HepG2 (cell line): ENCODE data around the gene GNG10. TPM values are rescaled to one million over a fixed set of nuclear protein-coding genes. Genes with fewer than 3 reads are reported as not detected.

Experiments used
- ASH2L ChIP-seq: fragments of 300-600, 200-600 bp; sonication (generic); IDR thresholded peaks from 2 replicates; pipeline ENCODE4 v1.7.0; 2017; ENCODE audit warnings: low read depth, mild to moderate bottlenecking, moderate library complexity, mixed read lengths, low read length; ENCODE audit not compliant: insufficient read length
- JDP2 ChIP-seq: sonication (generic); formaldehyde crosslinking; IDR thresholded peaks from 2 replicates; pipeline ENCODE4 v1.8.1; 2022; ENCODE audit warnings: missing genetic modification reagents, borderline replicate concordance
- KAT7 ChIP-seq: IDR thresholded peaks from 2 replicates; pipeline ENCODE4 v1.6.1; 2018; ENCODE audit warnings: borderline replicate concordance, missing compliant biosample characterization
- KLF11 ChIP-seq: IDR thresholded peaks from 2 replicates; pipeline ENCODE4 v1.6.1; 2016; ENCODE audit warnings: missing compliant biosample characterization
- MAX ChIP-seq: IDR thresholded peaks from 2 replicates; pipeline ENCODE4 v1.6.1; 2012; ENCODE audit warnings: inconsistent platforms
- MLX ChIP-seq: IDR thresholded peaks from 2 replicates; pipeline ENCODE4 v1.6.1; 2016
- PHF20 ChIP-seq: sonication (generic); formaldehyde crosslinking; IDR thresholded peaks from 2 replicates; pipeline ENCODE4 v1.5.0; 2020; ENCODE audit warnings: mild to moderate bottlenecking, missing genetic modification reagents
- SMAD3 ChIP-seq: sonication (generic); formaldehyde crosslinking; IDR thresholded peaks from 2 replicates; pipeline ENCODE4 v1.4.0; 2020; ENCODE audit warnings: missing genetic modification reagents
- SP5 ChIP-seq: IDR thresholded peaks from 2 replicates; pipeline ENCODE4 v1.6.1; 2016; ENCODE audit warnings: low read depth, borderline replicate concordance
- ZBTB26 ChIP-seq: IDR thresholded peaks from 2 replicates; pipeline ENCODE4 v1.6.1; 2016; ENCODE audit warnings: missing compliant biosample characterization, missing genetic modification reagents, borderline replicate concordance
- ZFP1 ChIP-seq: IDR thresholded peaks from 2 replicates; pipeline ENCODE4 v1.6.1; 2016
- ZFP36L1 ChIP-seq: sonication (generic); formaldehyde crosslinking; IDR thresholded peaks from 2 replicates; pipeline ENCODE4 v1.8.0; 2022; ENCODE audit warnings: mild to moderate bottlenecking, missing genetic modification reagents, moderate library complexity
- ZFP41 ChIP-seq: sonication (generic); formaldehyde crosslinking; IDR thresholded peaks from 2 replicates; pipeline ENCODE4 v1.4.0; 2020; ENCODE audit warnings: mild to moderate bottlenecking, missing genetic modification reagents, borderline replicate concordance
- ZNF142 ChIP-seq: sonication (generic); formaldehyde crosslinking; IDR thresholded peaks from 2 replicates; pipeline ENCODE4 v1.4.0; 2020; ENCODE audit warnings: missing genetic modification reagents
- ZNF264 ChIP-seq: sonication (generic); formaldehyde crosslinking; IDR thresholded peaks from 2 replicates; pipeline ENCODE4 v1.4.0; 2020; ENCODE audit warnings: missing genetic modification reagents
- ZNF275 ChIP-seq: sonication (generic); formaldehyde crosslinking; IDR thresholded peaks from 2 replicates; pipeline ENCODE4 v1.8.0; 2022; ENCODE audit warnings: missing genetic modification reagents, mild to moderate bottlenecking, inconsistent platforms, borderline replicate concordance
- ZNF292 ChIP-seq: sonication (generic); formaldehyde crosslinking; IDR thresholded peaks from 2 replicates; pipeline ENCODE4 v1.8.1; 2022; ENCODE audit warnings: mild to moderate bottlenecking, low read depth, missing genetic modification reagents, borderline replicate concordance
- ZNF543 ChIP-seq: sonication (generic); formaldehyde crosslinking; IDR thresholded peaks from 2 replicates; pipeline ENCODE4 v1.4.0; 2020; ENCODE audit warnings: mild to moderate bottlenecking, missing genetic modification reagents
- ZNF607 ChIP-seq: sonication (generic); formaldehyde crosslinking; IDR thresholded peaks from 2 replicates; pipeline ENCODE4 v1.5.1; 2020; ENCODE audit warnings: missing genetic modification reagents, mild to moderate bottlenecking, borderline replicate concordance
- ZNF709 ChIP-seq: sonication (generic); formaldehyde crosslinking; IDR thresholded peaks from 2 replicates; pipeline ENCODE4 v1.5.0; 2020; ENCODE audit warnings: mild to moderate bottlenecking, missing genetic modification reagents
- ZNF776 ChIP-seq: sonication (generic); formaldehyde crosslinking; IDR thresholded peaks from 2 replicates; pipeline ENCODE4 v1.4.0; 2020; ENCODE audit warnings: mild to moderate bottlenecking, missing genetic modification reagents
- ZNF878 ChIP-seq: sonication (generic); formaldehyde crosslinking; IDR thresholded peaks from 2 replicates; pipeline ENCODE4 v1.8.1; 2023; ENCODE audit warnings: mild to moderate bottlenecking, missing genetic modification reagents, moderate library complexity
- polyA plus RNA-seq, 8 experiments: library from polyadenylated mRNA; depleted of rRNA in 3 of 8; stranded (reverse) in 7 of 8; unstranded in 1 of 8; fragments of >200 nt; fragmentation: Illumina TruSeq in 4 of 8; extraction: Trizol in 4 of 8; gene quantifications; 2 replicates each; pipeline versions ENCODE4 v1.2.1 to v1.2.3, GENCODE V29; 2011 to 2016; ENCODE audit warnings: low read depth in 4 of 8, missing spikeins in 1 of 8, mixed read lengths in 1 of 8; ENCODE audit not compliant: insufficient read depth in 1 of 8
- total RNA-seq, 5 experiments: library from RNA; depleted of rRNA; stranded (reverse); fragments of >200 nt; fragmentation: Illumina TruSeq; extraction: Trizol; gene quantifications; 2 replicates each; pipeline ENCODE4 v1.2.3, GENCODE V29; 2016; ENCODE audit warnings: low read depth in 1 of 5

The GNG10 gene
- total and polyA plus RNA-seq, 2 of the 13 experiments (the other 11 are each of a cell fraction or from before 2014, with no cell fraction given) = 29.8 to 32.4 TPM

GRCh38 chr9:111630964-111631213, 30.5 kb upstream of the GNG10 start (continued):
- TF ChIP-seq ZNF142 (no peak), ZNF709 (CRISPR knock-in tag) (peak; percentile 14; the same call in 1 of the 2 replicates), JDP2 (CRISPR knock-in tag) (no peak), ZBTB26 (peak; percentile 69; the same call in 1 of the 2 replicates), ZNF878 (CRISPR knock-in tag) (0 out of 2 replicates have a peak, but pooled peaks have one; percentile 44), KAT7 (CRISPR knock-in tag) (peak; percentile 62; the same call in 1 of the 2 replicates), ZFP36L1 (CRISPR knock-in tag) (0 out of 2 replicates have a peak, but pooled peaks have one; percentile 61), ZNF776 (CRISPR knock-in tag) (peak; percentile 80; the same call in 1 of the 2 replicates), KLF11 (CRISPR knock-in tag) (peak; percentile 73; the same call in 1 of the 2 replicates), ZNF543 (0 out of 2 replicates have a peak, but pooled peaks have one; percentile 19), PHF20 (CRISPR knock-in tag) (peak; percentile 91), SP5 (0 out of 2 replicates have a peak, but pooled peaks have one; percentile 67), ZNF264 (CRISPR knock-in tag) (peak; percentile 80; the same call in 1 of the 2 replicates), ZNF275 (CRISPR knock-in tag) (peak; percentile 89; the same call in 1 of the 2 replicates), ZFP1 (CRISPR knock-in tag) (0 out of 2 replicates have a peak, but pooled peaks have one; percentile 51), MLX (0 out of 2 replicates have a peak, but pooled peaks have one; percentile 44), ZNF292 (peak; percentile 65; the same call in 1 of the 2 replicates), ZFP41 (CRISPR knock-in tag) (no peak), SMAD3 (CRISPR knock-in tag) (peak; percentile 90; the same call in 1 of the 2 replicates), ZNF607 (CRISPR knock-in tag) (peak; percentile 91; the same call in 1 of the 2 replicates), ASH2L (peak; percentile 60), MAX (peak; percentile 87; the same call in 1 of the 2 replicates)
